ENCODE measurements around the gene ZMYND8.
"Not testable (repeated sequence)": the region's sequence is repeated elsewhere in the genome, so short reads cannot be mapped to it uniquely, and the experiment has no call there.

The ZMYND8 gene

GRCh38 chr20:47265984-47266383 lies 90.5 kb downstream of the ZMYND8 start:
- H3K4me3 ChIP-seq (ENCODE audit: low read length): no peak overlapping the region
- DNase-seq (ENCODE audit: low read depth): no peak
- TF ChIP-seq CTCF (conservative IDR thresholded peaks at IDR 0.05; ENCODE audit: low read length): no peak

DNA sequence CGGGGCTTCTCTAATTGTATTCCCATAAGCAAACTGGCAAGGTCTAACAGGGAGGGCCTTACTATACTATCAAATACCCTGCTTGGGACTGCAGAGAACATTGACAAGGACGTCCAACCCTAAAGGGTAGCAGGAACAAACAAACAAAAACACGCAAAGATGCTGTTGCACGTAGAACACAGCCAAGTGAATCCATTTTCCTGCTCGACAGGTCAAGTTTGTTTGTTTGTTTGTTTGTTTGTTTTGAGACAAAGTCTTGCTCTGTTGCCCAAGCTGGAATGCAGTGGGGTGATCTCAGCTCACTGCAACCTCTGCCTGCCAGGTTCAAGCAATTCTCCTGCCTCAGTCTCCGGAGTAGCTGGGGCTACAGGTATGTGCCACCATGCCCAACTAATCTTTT lies 91.3 kb downstream of the ZMYND8 start:
- DNase-seq (ENCODE audit: low read depth): no peak
- TF ChIP-seq CTCF (conservative IDR thresholded peaks at IDR 0.05; ENCODE audit: low read length): no peak
- no peak overlapping the region for H3K4me3 ChIP-seq (ENCODE audit: low read length)

- H3K4me3 ChIP-seq (ENCODE audit: low read length): not testable (repeated sequence)
- peak; percentile 29 for DNase-seq (ENCODE audit: low read depth)
These were observed 92.2 kb downstream of the ZMYND8 start for GRCh38 chr20:47264137-47264769.

GRCh38 chr20:47263465-47264084 lies 92.9 kb downstream of the ZMYND8 start:
- no peak overlapping the region for H3K4me3 ChIP-seq (ENCODE audit: low read length)
- DNase-seq (ENCODE audit: low read depth): peak; percentile 38
- TF ChIP-seq CTCF (conservative IDR thresholded peaks at IDR 0.05; ENCODE audit: low read length): no peak

DNA sequence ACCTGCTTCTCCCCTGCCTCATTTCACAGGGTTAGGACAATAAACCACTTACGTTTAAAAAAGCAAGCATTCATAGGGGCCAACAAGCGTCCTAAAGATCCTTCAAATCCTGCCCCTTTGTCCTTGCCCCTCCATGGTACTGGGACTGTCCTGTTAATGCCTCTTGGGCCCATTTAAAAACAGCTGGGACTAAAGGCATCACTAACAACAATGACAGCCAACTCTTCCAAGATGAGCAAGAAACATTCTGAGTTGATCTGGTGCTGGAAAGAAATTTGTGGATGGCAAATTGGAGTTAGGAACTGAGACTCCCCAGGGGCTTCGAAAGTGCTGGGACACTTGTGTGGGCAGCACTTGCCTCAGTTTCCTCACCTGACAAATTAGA lies 93.4 kb downstream of the ZMYND8 start:
- TF ChIP-seq CTCF (conservative IDR thresholded peaks at IDR 0.05; ENCODE audit: low read length): no peak
- no peak for DNase-seq (ENCODE audit: low read depth)
- no peak overlapping the region for H3K4me3 ChIP-seq (ENCODE audit: low read length)

DNA sequence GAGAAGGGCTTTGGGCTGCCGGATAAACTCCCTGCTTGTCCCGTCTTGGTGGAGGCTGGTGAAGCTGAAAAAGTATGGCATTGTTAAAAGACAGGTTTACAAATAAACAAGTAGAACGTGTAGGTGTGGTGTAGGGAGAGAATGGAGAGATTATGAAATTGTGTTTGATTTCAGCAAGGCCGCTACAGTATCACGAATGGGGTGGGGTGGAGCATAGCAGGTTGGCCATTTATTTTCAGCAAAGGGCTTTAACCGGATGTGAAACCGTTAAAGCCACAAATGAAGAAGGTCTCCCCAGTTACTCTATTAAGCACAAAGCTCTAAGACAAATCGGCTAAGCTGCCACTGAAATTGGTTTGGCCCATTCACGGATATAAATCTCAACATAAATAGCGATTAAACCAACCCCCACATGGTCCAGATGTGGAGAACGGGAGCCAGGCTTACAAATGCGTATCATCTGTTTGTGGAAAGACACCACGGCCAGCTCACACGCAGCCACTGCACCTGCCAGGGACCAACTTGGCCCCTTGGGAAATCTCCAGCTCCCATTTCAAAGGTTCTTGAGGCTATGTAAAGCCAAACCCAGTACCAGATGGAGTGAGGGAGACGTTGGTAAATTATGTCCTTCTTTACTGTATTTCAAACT lies 94.0 kb downstream of the ZMYND8 start:
- H3K4me3 ChIP-seq (ENCODE audit: low read length): no peak overlapping the region
- peak; percentile 28 for DNase-seq (ENCODE audit: low read depth)

DNA sequence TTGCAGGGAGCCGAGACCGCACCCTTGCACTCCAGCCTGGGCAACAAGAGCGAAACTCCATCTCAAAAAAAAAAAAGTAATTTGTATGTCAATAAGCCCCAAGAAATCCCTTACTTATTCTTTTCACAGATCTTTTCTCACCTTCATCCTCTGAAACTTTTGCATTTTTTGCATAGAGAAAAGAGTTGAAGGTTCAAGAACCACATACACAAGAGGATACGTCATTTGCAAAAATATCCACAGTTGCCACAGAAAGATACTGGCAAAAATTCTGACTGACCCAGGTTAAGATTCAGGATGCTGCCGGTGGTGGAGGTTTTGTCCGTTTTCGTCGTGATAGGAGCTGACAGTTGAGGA lies 94.5 kb downstream of the ZMYND8 start:
- DNase-seq (ENCODE audit: low read depth): no peak
- no peak overlapping the region for H3K4me3 ChIP-seq (ENCODE audit: low read length)

More for the DNA sequence above, 94.0 kb downstream of the ZMYND8 start:
- no peak for TF ChIP-seq CTCF (conservative IDR thresholded peaks at IDR 0.05; ENCODE audit: low read length)

GRCh38 chr20:47261161-47261774 lies 95.2 kb downstream of the ZMYND8 start:
- not testable (repeated sequence) for DNase-seq (ENCODE audit: low read depth); H3K4me3 ChIP-seq (ENCODE audit: low read length)

More for the DNA sequence above, 94.5 kb downstream of the ZMYND8 start:
- no peak for TF ChIP-seq CTCF (conservative IDR thresholded peaks at IDR 0.05; ENCODE audit: low read length)

DNA sequence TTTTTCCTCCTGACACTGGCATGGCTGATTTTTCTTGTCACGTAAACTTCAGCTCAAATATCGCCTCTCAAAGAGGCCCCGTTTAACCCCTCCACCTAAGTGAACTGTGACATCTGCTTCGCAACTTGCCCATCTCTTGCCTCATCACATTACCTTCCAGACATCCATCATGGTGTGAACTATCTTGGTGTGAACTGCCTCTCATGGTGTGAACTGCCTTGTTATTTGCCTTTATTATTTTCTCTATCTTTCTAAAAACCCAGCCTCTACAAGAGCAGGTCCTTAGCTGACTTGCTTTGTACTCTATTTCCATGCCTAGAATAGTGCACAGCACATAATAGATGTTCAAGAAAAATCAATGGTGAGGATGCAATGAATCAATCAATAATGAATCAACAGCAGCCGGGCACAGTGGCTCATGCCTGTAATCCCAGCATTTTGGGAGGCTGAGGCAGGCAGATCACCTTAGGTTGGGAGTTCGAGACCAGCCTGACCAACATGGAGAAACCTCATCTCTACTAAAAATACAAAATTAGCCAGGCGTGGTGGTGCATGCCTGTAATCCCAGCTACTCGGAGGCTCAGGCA lies 95.9 kb downstream of the ZMYND8 start:
- DNase-seq (ENCODE audit: low read depth); H3K4me3 ChIP-seq (ENCODE audit: low read length): not testable (repeated sequence)
